PC-9 (cell line): ENCODE data around the gene PLOD3. TPM values are rescaled to one million over a fixed set of nuclear protein-coding genes. Genes with fewer than 3 reads are reported as not detected.

ENCODE experiments used
- BruUV-seq: library from RNA; stranded (reverse); fragments of 400-500 nt; replicated peaks from 2 replicates; lab custom pipeline; 2021; lab: Mats Ljungman, UMichigan
- CTCF ChIA-PET: fragments of 300-600 bp; sonication (Branson Sonifier 250); formaldehyde crosslinking; loops from one replicate; lab custom pipeline; 2022; ENCODE audit warnings: antibody characterized with exemption; lab: Charles Lee
- POLR2A ChIA-PET: fragments of 300-600 bp; sonication (Branson Sonifier 250); formaldehyde crosslinking; loops from one replicate; lab custom pipeline; 2022; ENCODE audit warnings: antibody characterized with exemption; ENCODE audit not compliant: unreplicated experiment; lab: Charles Lee
- DNase-seq, 2 experiments: peaks; one replicate each; pipeline versions ENCODE4 v3.0.0 to v3.0.0-alpha.2; 2015 to 2022; ENCODE audit warnings: mixed read lengths in 1 of 2
- H2AFZ ChIP-seq: fragments of 200-600 bp; sonication (generic); 2 replicates; pipeline ENCODE4 v1.8.1; 2017; ENCODE audit warnings: antibody characterized with exemption
- H3F3A ChIP-seq: fragments of 200-600 bp; sonication (generic); 2 replicates; pipeline ENCODE4 v1.8.1; 2017; ENCODE audit warnings: antibody characterized with exemption, mild to moderate bottlenecking, low read depth; ENCODE audit not compliant: insufficient read depth
- H3K27ac ChIP-seq: fragments of 200-600 bp; sonication (generic); 2 replicates; pipeline ENCODE4 v1.6.1; 2016; ENCODE audit warnings: mixed run types
- H3K27me3 ChIP-seq: fragments of 200-600 bp; sonication (generic); 2 replicates; pipeline ENCODE4 v1.6.1; 2016; ENCODE audit warnings: low read depth, mixed run types; ENCODE audit not compliant: insufficient read depth
- H3K36me3 ChIP-seq: fragments of 200-600 bp; sonication (generic); 2 replicates; pipeline ENCODE4 v1.6.1; 2016; ENCODE audit warnings: low read depth, mixed run types
- H3K4me1 ChIP-seq: fragments of 200-600 bp; sonication (generic); replicated peaks from 2 replicates; pipeline ENCODE4 v1.6.1; 2016; ENCODE audit warnings: mixed run types; ENCODE audit not compliant: insufficient read depth
- H3K4me2 ChIP-seq: fragments of 200-600 bp; sonication (generic); 2 replicates; pipeline ENCODE4 v1.6.1; 2017; ENCODE audit warnings: mixed run types
- H3K4me3 ChIP-seq: fragments of 200-600 bp; sonication (generic); 2 replicates; pipeline ENCODE4 v1.6.1; 2016; ENCODE audit warnings: mixed run types
- H3K79me2 ChIP-seq: fragments of 200-600 bp; sonication (generic); 2 replicates; pipeline ENCODE4 v1.6.1; 2017; ENCODE audit warnings: low read depth, mixed run types
- H3K9me2 ChIP-seq: fragments of 200-600 bp; sonication (generic); 2 replicates; pipeline ENCODE4 v1.8.1; 2017; ENCODE audit warnings: mild to moderate bottlenecking; ENCODE audit not compliant: insufficient read depth
- H3K9me3 ChIP-seq: fragments of 200-600 bp; sonication (generic); 2 replicates; pipeline ENCODE4 v1.8.1; 2016; ENCODE audit warnings: low read depth; ENCODE audit not compliant: insufficient read depth
- H4K20me1 ChIP-seq: fragments of 200-600 bp; sonication (generic); 2 replicates; pipeline ENCODE4 v1.8.1; 2017; ENCODE audit not compliant: insufficient read depth
- CTCF ChIP-seq: fragments of 200-600 bp; sonication (generic); conservative IDR thresholded peaks from 2 replicates; pipeline ENCODE4 v1.6.1; 2017; ENCODE audit warnings: mixed run types, antibody characterized with exemption, mild to moderate bottlenecking, moderate library complexity
- EZH2 ChIP-seq: fragments of 200-600 bp; sonication (generic); IDR thresholded peaks from 2 replicates; pipeline ENCODE4 v1.8.0; 2017; ENCODE audit warnings: antibody characterized with exemption, low read depth
- intact Hi-C: fragments of 100-400 bp; cut with micrococcal nuclease; formaldehyde crosslinking; loops from one replicate; pipeline ENCODE4 v1.10.0; 2022; ENCODE audit not compliant: unreplicated experiment
- total RNA-seq: library from RNA; stranded (reverse); gene quantifications from 2 replicates; pipeline ENCODE4 v1.2.3, GENCODE V29; 2021

Gene PLOD3
- total RNA-seq, 1 experiment from 2014 or later = 93.2 TPM

- H3K4me2 ChIP-seq = peak overlapping the region; percentile 87
- peaks cover 9% of the 10 kb centered on the region for H3K27me3 ChIP-seq
- H3K4me1 ChIP-seq = peaks cover 63% of the 10 kb centered on the region
- no peak for TF ChIP-seq CTCF
- no peak for TF ChIP-seq EZH2
- H4K20me1 ChIP-seq = peaks cover 7% of the 10 kb centered on the region; the same call in 1 of the 2 replicates
- peaks cover 4% of the 10 kb centered on the region; the same call in 1 of the 2 replicates for H3K36me3 ChIP-seq
- no peaks in the 10 kb centered on the region for H3K9me3 ChIP-seq
- intact Hi-C loops = no loop called here
- no peaks in the 10 kb centered on the region for H3K9me2 ChIP-seq
- peak; percentile 52 to 74 for DNase-seq
- H2AFZ ChIP-seq = no peak overlapping the region
- H3K27ac ChIP-seq = peak overlapping the region; percentile 79
- POLR2A ChIA-PET = interaction anchor here (0.7 kb wide), 2 partner anchors 20 to 63 kb away, joined by 3 read pairs; no protein-coding TSS in a partner anchor
- TSS peak; percentile 75 for BruUV-seq
- H3F3A ChIP-seq = peaks cover 45% of the 10 kb centered on the region
- CTCF ChIA-PET = interaction anchor here (0.6 to 0.9 kb wide), 3 partner anchors 19 to 76 kb away, joined by 3 to 7 read pairs (median 5); no protein-coding TSS in a partner anchor
- peaks cover 18% of the 10 kb centered on the region for H3K79me2 ChIP-seq
- peak overlapping the region; percentile 86 for H3K4me3 ChIP-seq
Observed at GRCh38 chr7:101162551-101163278, 54.7 kb downstream of the PLOD3 start.

- H3K27me3 ChIP-seq = peaks cover 1% of the 10 kb centered on the region
- no TSS peak for BruUV-seq
- H3K27ac ChIP-seq = peak overlapping the region; percentile 79
- peak overlapping the region; percentile 86 for H3K4me3 ChIP-seq
- H3F3A ChIP-seq = peaks cover 53% of the 10 kb centered on the region
- peak overlapping the region; percentile 87 for H3K4me2 ChIP-seq
- intact Hi-C loops = no loop called here
- H3K9me2 ChIP-seq = no peaks in the 10 kb centered on the region
- H2AFZ ChIP-seq = no peak overlapping the region
- H3K9me3 ChIP-seq = no peaks in the 10 kb centered on the region
- CTCF ChIA-PET = interaction anchor here (0.7 kb wide), 1 partner anchor 83 kb away, joined by 12 read pairs; no protein-coding TSS in a partner anchor
- peaks cover 5% of the 10 kb centered on the region for H3K36me3 ChIP-seq
- POLR2A ChIA-PET = no interaction called here
- TF ChIP-seq EZH2 = no peak
- no peak for TF ChIP-seq CTCF
- peaks cover 71% of the 10 kb centered on the region for H3K4me1 ChIP-seq
- H3K79me2 ChIP-seq = peaks cover 22% of the 10 kb centered on the region
- peaks cover 7% of the 10 kb centered on the region; the same call in 1 of the 2 replicates for H4K20me1 ChIP-seq
- DNase-seq = peak in 1 of 2 experiments; percentile 76
Observed at GRCh38 chr7:101161692-101162471, 55.5 kb downstream of the PLOD3 start.

- no peak overlapping the region for H2AFZ ChIP-seq
- ChIA-PET CTCF (no interaction called here), POLR2A (no interaction called here)
- H3K4me2 ChIP-seq = peak overlapping the region; percentile 87; the same call in 1 of the 2 replicates
- H3K9me2 ChIP-seq = no peaks in the 10 kb centered on the region
- peaks cover 62% of the 10 kb centered on the region for H3F3A ChIP-seq
- no peaks in the 10 kb centered on the region for H3K9me3 ChIP-seq
- H4K20me1 ChIP-seq = peaks cover 7% of the 10 kb centered on the region; the same call in 1 of the 2 replicates
- 0 out of 2 replicates have a peak overlapping the region, but pooled peaks have one; percentile 11 for H3K27ac ChIP-seq
- H3K36me3 ChIP-seq = peaks cover 13% of the 10 kb centered on the region
- peaks cover 79% of the 10 kb centered on the region for H3K4me1 ChIP-seq
- intact Hi-C loops = no loop called here
- H3K4me3 ChIP-seq = no peak overlapping the region
- no TSS peak for BruUV-seq
- DNase-seq = no peak
- TF ChIP-seq CTCF = no peak
- no peak for TF ChIP-seq EZH2
- peaks cover 30% of the 10 kb centered on the region for H3K79me2 ChIP-seq
- no peaks in the 10 kb centered on the region for H3K27me3 ChIP-seq
Observed at GRCh38 chr7:101160910-101161309, 56.5 kb downstream of the PLOD3 start.
